Activated gamma-delta T cell treated with Interleukin-2 at 50 U/mL for 16 hours (primary cell): Measurements from ENCODE around the gene SLC2A3.
"Not testable (repeated sequence)": the region's sequence is repeated elsewhere in the genome, so short reads cannot be mapped to it uniquely, and the experiment has no call there.

Source experiments
- DNase-seq: peaks from one replicate; pipeline ENCODE4 v3.0.0-alpha.2; 2020

SLC2A3 gene

GRCh38 chr12:7950230-7950943 lies 14.4 kb upstream of the SLC2A3 start:
- DNase-seq = not testable (repeated sequence)

- no peak for DNase-seq
Observed at GRCh38 chr12:7948589-7949260, 12.7 kb upstream of the SLC2A3 start.

GRCh38 chr12:7947011-7947410 lies 11.0 kb upstream of the SLC2A3 start:
- no peak for DNase-seq

- not testable (repeated sequence) for DNase-seq
Observed at GRCh38 chr12:7944760-7945159, 8.8 kb upstream of the SLC2A3 start.

- no peak for DNase-seq
Observed at GRCh38 chr12:7940906-7941305, 4.9 kb upstream of the SLC2A3 start.

- no peak for DNase-seq
Observed at GRCh38 chr12:7937833-7938506, 2.0 kb upstream of the SLC2A3 start.

- DNase-seq = no peak
Observed at GRCh38 chr12:7934889-7935492, 996 bp downstream of the SLC2A3 start.

GRCh38 chr12:7934091-7934888 lies 1.7 kb downstream of the SLC2A3 start:
- DNase-seq = no peak

- DNase-seq = peak; percentile 69
Observed at GRCh38 chr12:7933255-7933726, 2.7 kb downstream of the SLC2A3 start.

- DNase-seq = not testable (repeated sequence)
Observed at GRCh38 chr12:7932599-7933240, 3.3 kb downstream of the SLC2A3 start.

- no peak for DNase-seq
Observed at GRCh38 chr12:7929083-7929792, 6.7 kb downstream of the SLC2A3 start.

GRCh38 chr12:7927470-7927869 lies 8.5 kb downstream of the SLC2A3 start:
- DNase-seq = no peak

GRCh38 chr12:7926068-7926666 lies 9.8 kb downstream of the SLC2A3 start:
- DNase-seq = not testable (repeated sequence)

GRCh38 chr12:7923241-7924236 lies 12.4 kb downstream of the SLC2A3 start:
- no peak for DNase-seq

GRCh38 chr12:7921181-7921580 lies 14.8 kb downstream of the SLC2A3 start:
- DNase-seq = not testable (repeated sequence)

GRCh38 chr12:7918268-7918590 lies 17.8 kb downstream of the SLC2A3 start:
- not testable (repeated sequence) for DNase-seq

- no peak for DNase-seq
Observed at GRCh38 chr12:7917392-7918267, 18.4 kb downstream of the SLC2A3 start.

- no peak for DNase-seq
Observed at GRCh38 chr12:7916936-7917335, 19.1 kb downstream of the SLC2A3 start.
